Tibial artery (tissue), 4 donors: ENCODE results near the gene HLA-A.

Experiments used
- DNase-seq, 2 donors: peaks; one replicate each; pipeline ENCODE4 v3.0.0-alpha.2; 2019
- H3K27ac ChIP-seq, 2 donors: fragments of 200-600 bp; sonication (generic) in 1 of 2; 1 replicate in 1 of 2; 2 replicates in 1 of 2; pipeline ENCODE4 v1.5.1; 2018 to 2019; ENCODE audit warnings: mild to moderate bottlenecking in 1 of 2
- H3K27me3 ChIP-seq, 2 donors: fragments of 200-600 bp; sonication (generic) in 1 of 2; one replicate each; pipeline versions ENCODE4 v1.5.1 to v1.6.0; 2016 to 2019
- H3K36me3 ChIP-seq, 3 donors: fragments of 200-600 bp; sonication (generic) in 2 of 3; one replicate each; pipeline ENCODE4 v1.5.1; 2016 to 2019; ENCODE audit warnings: mild to moderate bottlenecking in 2 of 3
- H3K4me1 ChIP-seq, 4 donors: fragments of 200-600 bp; sonication (generic) in 2 of 4; 1 replicate in 3 of 4; 2 replicates in 1 of 4; pipeline ENCODE4 v1.5.1; 2016 to 2019
- H3K4me3 ChIP-seq, 2 donors: fragments of 200-600 bp; sonication (generic) in 1 of 2; 1 replicate in 1 of 2; 2 replicates in 1 of 2; pipeline ENCODE4 v1.5.1; 2018 to 2019; ENCODE audit warnings: mild to moderate bottlenecking in 2 of 2
- H3K9me3 ChIP-seq, 3 donors: fragments of 200-600 bp; sonication (generic) in 1 of 3; one replicate each; pipeline ENCODE4 v1.5.1; 2016 to 2019
- intact Hi-C: fragments of 100-400 bp; cut with DNase I; formaldehyde crosslinking; loops from one replicate; pipeline ENCODE4 v1.15.0; 2023; ENCODE audit warnings: low total_unique reads
- TF ChIP-seq, protein P1 (sequence below), 2 experiments: fragments of 200-600 bp in 1 of 2; fragments of 450-650 bp in 1 of 2; IDR thresholded peaks; one replicate each; pipeline ENCODE4 v1.5.1; 2017 to 2019; ENCODE audit warnings: antibody characterized with exemption in 2 of 2, mild to moderate bottlenecking in 1 of 2, moderate library complexity in 1 of 2

Gene HLA-A

DNA sequence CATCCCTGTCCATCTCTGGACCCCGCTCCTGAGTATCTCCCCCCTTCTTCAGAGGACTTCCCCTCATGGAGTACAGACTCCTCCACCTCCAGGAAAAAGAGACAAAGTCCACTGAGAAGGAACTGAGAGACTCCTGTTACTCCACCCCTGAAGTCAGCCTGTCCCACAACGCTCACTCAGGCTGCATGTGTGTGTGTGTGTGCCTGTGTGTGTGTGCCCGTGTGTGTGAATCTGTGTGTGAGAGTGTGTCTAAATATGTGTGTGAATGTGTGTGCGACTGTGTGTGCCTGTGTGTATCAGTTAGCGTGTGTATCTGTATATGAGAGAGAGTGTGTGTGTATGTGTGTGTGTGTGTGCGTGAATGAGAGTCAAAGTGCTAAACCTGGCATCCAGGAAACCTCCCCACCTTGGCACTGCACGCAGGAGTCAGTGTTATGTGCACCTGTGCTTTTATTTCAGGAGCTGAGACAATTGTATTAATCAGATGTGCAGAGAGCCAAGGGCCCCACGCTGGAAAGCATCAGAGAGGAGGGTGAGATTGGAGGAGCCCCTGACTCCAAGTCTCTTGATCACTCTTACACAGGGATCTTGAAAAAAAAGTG, 39.0 kb downstream of the HLA-A start:
- no peaks in the 10 kb centered on the region for H3K27me3 ChIP-seq
- TF ChIP-seq, protein P1, sequence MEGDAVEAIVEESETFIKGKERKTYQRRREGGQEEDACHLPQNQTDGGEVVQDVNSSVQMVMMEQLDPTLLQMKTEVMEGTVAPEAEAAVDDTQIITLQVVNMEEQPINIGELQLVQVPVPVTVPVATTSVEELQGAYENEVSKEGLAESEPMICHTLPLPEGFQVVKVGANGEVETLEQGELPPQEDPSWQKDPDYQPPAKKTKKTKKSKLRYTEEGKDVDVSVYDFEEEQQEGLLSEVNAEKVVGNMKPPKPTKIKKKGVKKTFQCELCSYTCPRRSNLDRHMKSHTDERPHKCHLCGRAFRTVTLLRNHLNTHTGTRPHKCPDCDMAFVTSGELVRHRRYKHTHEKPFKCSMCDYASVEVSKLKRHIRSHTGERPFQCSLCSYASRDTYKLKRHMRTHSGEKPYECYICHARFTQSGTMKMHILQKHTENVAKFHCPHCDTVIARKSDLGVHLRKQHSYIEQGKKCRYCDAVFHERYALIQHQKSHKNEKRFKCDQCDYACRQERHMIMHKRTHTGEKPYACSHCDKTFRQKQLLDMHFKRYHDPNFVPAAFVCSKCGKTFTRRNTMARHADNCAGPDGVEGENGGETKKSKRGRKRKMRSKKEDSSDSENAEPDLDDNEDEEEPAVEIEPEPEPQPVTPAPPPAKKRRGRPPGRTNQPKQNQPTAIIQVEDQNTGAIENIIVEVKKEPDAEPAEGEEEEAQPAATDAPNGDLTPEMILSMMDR (IDR thresholded peaks at IDR 0.05), result no peak
- H3K36me3 ChIP-seq, result no peaks in the 10 kb centered on the region
- peaks cover 0 to 7% (median 1%) of the 10 kb centered on the region in 4 donors for H3K4me1 ChIP-seq
- H3K9me3 ChIP-seq, result no peaks in the 10 kb centered on the region
- no peak for DNase-seq
- no peak overlapping the region for H3K27ac ChIP-seq
- intact Hi-C loops, result no loop called here
- no peak overlapping the region for H3K4me3 ChIP-seq

- Histone ChIP-seq H3K4me1 (peaks cover 0 to 6% (median 1%) of the 10 kb centered on the region in 4 donors), H3K27ac (no peak overlapping the region), H3K27me3 (peaks cover 0 to 2% of the 10 kb centered on the region in 2 donors), H3K4me3 (no peak overlapping the region), H3K9me3 (no peaks in the 10 kb centered on the region), H3K36me3 (no peaks in the 10 kb centered on the region)
- DNase-seq, result no peak
- TF ChIP-seq, protein P1 (IDR thresholded peaks at IDR 0.05), result no peak
- intact Hi-C loops, result no loop called here
Measured at GRCh38 chr6:29982097-29982496, 39.8 kb downstream of the HLA-A start.

DNA sequence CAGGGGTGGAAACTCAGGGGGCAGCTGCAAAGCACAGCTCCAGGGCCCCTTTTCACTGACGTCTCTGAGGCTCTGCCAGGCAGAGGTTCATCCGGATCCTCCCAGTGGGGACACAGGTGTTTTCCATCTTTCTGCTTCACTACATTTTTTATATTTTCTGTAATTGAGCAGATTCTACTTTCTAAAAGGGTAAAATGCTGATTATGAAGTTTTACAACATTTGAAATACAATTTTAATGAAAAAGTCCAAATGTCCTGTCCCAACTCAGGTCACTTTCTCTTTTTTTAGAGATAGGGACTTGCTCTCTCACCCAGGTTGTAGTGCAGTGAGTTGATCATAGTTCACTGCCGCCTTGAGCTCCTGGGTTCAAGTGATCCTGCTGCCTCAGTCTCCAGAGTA, 41.9 kb downstream of the HLA-A start:
- Histone ChIP-seq H3K4me1 (no peaks in the 10 kb centered on the region), H3K36me3 (no peaks in the 10 kb centered on the region)
- intact Hi-C loops, result no loop called here

GRCh38 chr6:29984992-29985391, 42.7 kb downstream of the HLA-A start:
- Histone ChIP-seq H3K27me3 (peaks cover 0 to 3% of the 10 kb centered on the region in 2 donors), H3K4me3 (no peak overlapping the region), H3K36me3 (no peaks in the 10 kb centered on the region), H3K9me3 (no peaks in the 10 kb centered on the region), H3K4me1 (no peaks in the 10 kb centered on the region), H3K27ac (no peak overlapping the region)
- intact Hi-C loops, result no loop called here
- TF ChIP-seq, protein P1 (IDR thresholded peaks at IDR 0.05), result no peak
- DNase-seq, result no peak

More for the DNA sequence above, 41.9 kb downstream of the HLA-A start:
- TF ChIP-seq, protein P1 (IDR thresholded peaks at IDR 0.05), result no peak
- Histone ChIP-seq H3K27me3 (peaks cover 0 to 3% of the 10 kb centered on the region in 2 donors), H3K27ac (no peak overlapping the region), H3K9me3 (no peaks in the 10 kb centered on the region), H3K4me3 (no peak overlapping the region)
- no peak for DNase-seq

DNA sequence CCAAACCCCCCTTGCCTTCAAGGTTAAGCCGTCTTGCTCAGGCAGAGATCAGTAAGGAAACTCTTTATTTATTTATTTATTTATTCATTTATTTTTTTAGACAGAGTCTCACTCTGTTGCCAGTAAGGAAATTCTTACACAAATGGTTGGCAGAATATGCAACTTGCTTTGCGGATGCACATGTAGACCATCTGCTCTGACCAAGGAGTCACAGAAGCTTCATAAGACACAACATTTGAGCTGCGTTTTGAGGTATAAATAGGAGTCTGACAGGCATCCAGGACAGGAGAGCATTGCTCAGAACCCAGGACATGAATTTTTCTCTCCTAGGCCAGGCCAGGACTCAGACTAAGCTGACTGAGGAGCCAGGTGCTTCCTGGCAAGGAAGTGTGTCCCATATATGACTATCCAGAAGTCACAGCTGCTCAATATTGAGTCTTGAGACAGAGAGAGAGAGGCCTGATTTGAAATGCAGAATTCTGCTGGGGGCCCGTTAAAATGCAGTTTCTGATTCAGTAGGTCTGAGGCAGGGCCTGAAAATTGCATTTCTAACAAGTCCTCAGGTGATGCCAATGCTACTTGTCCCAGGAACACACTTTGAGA, 43.9 kb downstream of the HLA-A start:
- DNase-seq, result no peak
- Histone ChIP-seq H3K9me3 (no peaks in the 10 kb centered on the region), H3K4me3 (no peak overlapping the region), H3K36me3 (no peaks in the 10 kb centered on the region), H3K4me1 (no peaks in the 10 kb centered on the region), H3K27me3 (peaks cover 0 to 3% of the 10 kb centered on the region in 2 donors), H3K27ac (no peak overlapping the region)
- TF ChIP-seq, protein P1 (IDR thresholded peaks at IDR 0.05), result no peak
- intact Hi-C loops, result no loop called here
